Measurements from ENCODE around the gene CCDC54.

Gene CCDC54

GRCh38 chr3:107394502-107394901 lies 17.3 kb downstream of the CCDC54 start:
- DNase-seq (ENCODE audit: low read depth): no peak

DNA sequence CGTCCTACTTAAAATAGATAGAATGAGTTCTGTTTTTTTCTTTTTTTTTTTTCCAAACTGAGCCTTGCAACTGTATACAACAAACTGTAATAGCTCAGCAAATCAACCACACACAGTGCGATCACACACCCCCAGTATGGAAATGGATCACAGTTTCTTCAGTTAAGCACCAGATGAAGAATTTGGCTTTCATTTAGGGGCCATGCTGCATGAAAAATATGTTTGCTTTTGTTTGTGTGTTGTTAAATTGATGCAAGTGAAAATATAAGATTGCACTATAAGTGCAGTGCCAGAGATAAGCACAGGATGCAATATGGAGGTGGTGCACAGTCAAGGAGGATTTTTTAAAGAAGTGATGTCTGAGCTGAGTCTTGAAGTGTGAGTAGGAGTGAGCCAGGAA lies 17.8 kb downstream of the CCDC54 start:
- DNase-seq (ENCODE audit: low read depth): no peak

DNA sequence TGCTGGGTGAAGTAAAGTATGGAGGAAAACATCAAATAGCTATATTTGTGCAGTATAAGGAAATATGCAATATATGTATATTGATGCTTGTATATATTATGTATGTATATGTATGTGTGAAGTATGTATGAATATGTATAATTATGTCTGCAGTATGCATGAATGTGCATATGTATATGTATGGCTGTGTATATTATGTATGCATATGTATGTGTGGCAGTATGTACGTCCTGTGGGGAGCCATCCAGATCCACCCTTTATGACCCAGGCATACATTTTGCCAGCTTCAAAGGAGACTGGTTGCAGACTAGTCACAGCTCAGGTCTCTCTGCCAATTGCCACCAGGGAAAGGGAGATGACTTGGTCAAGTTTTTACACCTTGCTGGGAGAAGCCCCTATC lies 24.1 kb downstream of the CCDC54 start:
- DNase-seq (ENCODE audit: low read depth): no peak

DNA sequence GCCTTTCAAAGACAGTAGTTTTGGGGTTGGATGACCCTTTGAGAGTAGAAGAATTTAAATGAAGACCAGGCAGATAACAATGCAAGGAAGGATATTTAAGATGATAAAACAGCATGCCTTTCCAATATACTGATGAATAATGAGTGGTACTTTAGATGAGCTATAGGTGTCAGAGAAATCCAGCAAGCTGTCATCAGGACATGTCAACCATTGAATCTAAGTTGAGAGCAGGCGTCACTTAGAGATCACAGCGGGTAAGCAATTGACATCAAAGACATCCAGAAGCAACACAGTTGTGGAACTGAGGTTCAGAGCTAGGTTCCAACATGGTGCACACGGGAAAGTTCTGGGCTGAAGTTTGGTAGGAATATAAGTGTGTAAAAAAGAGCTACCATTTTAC lies 25.0 kb downstream of the CCDC54 start:
- no peak for DNase-seq (ENCODE audit: low read depth)

DNA sequence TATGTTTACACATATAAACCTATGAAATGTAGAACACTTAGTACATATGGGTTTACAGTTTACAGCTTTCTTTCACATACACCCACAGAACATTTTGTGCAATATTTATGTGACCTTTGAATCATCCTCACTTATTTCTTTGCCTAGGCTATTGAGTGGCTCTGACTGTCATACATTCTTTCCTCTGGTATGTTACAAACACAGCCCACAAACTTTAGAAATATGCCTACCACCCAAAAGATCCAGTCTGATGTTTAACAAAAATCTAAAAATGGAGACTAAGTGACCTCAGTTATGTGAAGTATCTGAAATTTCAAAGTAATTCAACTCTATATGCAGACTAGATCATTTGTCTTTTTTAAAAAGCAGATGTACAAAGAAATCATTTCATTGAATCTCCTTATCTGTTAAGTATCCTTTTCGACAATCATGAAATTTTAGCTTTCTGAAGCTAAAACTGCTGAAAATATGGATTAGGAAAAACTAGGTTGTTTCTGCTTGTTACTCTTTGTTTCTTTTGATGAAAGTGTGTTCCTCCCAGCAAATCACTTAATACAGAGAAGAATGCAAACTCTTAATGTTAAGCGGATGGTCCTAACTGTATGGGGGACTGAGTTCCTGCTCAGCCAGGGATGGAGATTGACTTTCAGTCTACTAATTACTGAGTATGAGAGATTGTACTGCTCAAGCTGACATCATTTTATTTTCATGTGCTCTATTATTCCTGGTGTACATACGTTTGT lies 27.7 kb downstream of the CCDC54 start:
- DNase-seq (ENCODE audit: low read depth): peak; percentile 28

- DNase-seq (ENCODE audit: low read depth): no peak
Observed at GRCh38 chr3:107407355-107407754, 30.1 kb downstream of the CCDC54 start.

DNA sequence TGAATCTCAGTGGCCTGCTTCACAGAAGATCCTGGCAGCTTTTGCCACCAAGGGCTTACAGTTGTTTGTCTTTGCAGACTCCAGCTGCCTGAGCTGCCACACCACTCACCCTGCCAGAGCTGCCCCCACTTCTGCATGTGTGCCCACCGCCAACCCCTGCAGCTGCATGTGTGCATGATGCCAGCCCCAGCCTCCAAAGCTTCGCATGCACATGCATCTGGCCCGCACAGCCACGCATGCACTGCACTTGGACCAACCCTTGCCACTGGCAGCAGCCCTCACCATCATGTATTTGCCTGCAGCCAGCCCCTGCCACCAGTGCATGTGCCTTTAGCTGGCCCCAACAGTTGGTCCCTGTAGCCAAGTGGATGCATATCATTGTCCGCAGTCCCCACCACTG lies 31.3 kb downstream of the CCDC54 start:
- no peak for DNase-seq (ENCODE audit: low read depth)

- DNase-seq (ENCODE audit: low read depth): no peak
Observed at GRCh38 chr3:107409365-107409764, 32.1 kb downstream of the CCDC54 start.

- DNase-seq (ENCODE audit: low read depth): no peak
Observed at GRCh38 chr3:107410606-107411005, 33.4 kb downstream of the CCDC54 start.

GRCh38 chr3:107411056-107411455 lies 33.8 kb downstream of the CCDC54 start:
- DNase-seq (ENCODE audit: low read depth): no peak

DNA sequence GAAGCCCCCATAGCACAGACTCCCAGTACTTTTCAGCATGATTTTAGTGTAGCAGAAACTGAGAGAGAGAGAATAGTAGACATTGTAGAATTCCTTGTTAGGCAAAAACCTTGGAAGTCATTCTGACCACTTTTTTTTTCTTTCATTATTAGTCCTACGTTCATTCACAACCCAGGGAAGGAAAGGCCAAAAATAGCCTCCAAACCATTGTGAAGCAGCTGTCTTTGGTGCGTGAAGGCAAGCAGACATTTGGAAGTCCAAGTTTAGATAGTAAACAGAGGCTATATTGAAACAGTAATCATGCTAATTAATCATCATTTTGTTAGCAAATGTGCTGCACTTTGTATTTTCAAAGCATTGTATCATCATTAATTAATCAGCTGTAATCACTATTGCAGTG lies 34.5 kb downstream of the CCDC54 start:
- no peak for DNase-seq (ENCODE audit: low read depth)

DNA sequence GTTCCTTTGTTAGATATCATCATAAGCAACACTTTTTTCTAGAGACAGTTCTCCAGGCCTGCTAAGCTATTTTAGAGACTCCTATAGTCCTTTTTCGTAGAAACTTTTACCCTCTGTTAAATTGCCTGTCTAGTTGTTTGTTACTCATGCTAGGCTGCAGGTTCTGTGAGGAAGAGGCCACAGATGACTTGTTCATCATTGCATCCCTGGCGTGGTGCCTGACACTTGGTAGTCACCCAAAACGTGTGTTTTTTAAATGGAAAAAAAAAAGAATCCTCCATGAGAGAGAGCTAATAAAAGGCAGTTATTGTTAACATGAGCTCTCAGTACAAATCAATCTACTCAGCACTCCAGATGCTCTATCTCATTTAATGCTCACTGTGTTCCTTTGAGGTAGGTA lies 35.1 kb downstream of the CCDC54 start:
- DNase-seq (ENCODE audit: low read depth): no peak

GRCh38 chr3:107413264-107413663 lies 36.0 kb downstream of the CCDC54 start:
- no peak for DNase-seq (ENCODE audit: low read depth)

- DNase-seq (ENCODE audit: low read depth): no peak
Observed at GRCh38 chr3:107414325-107414964, 37.2 kb downstream of the CCDC54 start.

DNA sequence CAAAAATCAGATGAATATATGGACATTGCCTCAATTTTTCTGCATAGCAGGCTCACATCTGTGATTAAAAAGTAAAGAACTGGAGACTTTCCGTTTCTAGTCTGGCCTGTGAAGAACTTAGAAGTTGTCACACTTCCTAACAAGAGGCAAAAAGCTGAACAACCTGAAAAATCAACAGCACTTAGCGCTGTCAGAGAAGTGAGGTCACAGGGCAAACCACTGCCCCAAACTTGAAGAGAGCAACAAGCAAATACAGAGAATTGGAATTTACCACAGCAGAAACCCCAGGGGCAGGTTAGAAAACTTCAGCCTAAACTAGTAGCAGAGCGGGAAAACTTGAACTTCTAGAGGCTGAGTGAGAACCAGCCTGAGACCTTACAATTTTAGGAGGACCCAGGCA lies 38.9 kb downstream of the CCDC54 start:
- DNase-seq (ENCODE audit: low read depth): no peak

- DNase-seq (ENCODE audit: low read depth): no peak
Observed at GRCh38 chr3:107416886-107417285, 39.6 kb downstream of the CCDC54 start.

- DNase-seq (ENCODE audit: low read depth): peak; percentile 65
Observed at GRCh38 chr3:107421170-107421792, 44.0 kb downstream of the CCDC54 start.

- no peak for DNase-seq (ENCODE audit: low read depth)
Observed at GRCh38 chr3:107421881-107422280, 44.6 kb downstream of the CCDC54 start.

DNA sequence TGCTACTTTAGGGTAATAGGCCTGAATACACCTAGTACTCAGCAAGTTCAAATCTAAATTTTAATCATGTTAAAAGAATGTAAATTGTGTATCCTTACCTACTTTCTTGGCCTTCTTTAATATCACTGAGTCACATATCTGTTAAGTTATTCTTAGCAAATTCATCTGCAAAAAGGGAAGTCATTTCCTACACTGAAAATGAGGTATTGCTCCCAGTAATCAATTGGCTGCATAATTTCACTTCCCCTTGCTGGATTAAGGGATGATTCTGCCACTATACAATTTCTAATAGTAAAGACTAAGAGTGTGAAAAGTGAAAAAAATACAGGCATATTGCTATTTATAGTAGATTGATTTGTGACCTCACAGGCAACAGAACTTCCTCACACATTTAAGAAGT lies 47.8 kb downstream of the CCDC54 start:
- DNase-seq (ENCODE audit: low read depth): no peak

DNA sequence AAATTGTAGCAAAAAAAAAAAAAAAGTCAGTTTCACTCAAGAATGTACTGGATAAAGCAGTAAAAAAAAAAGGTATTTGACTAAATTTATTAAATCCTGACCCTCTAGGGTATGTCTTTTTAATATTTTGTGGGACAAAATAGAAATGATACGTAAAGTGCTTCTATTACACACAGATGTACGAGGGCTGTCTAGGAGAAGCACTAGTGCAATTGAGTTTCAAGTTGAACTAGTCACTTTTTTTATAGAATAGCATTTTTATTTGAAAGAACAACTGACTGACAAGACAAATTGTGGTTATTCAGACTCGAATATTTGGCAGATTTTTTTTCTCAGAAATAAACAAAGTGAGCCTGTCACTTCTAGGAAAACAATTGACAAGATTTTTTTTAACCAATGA lies 49.0 kb downstream of the CCDC54 start:
- no peak for DNase-seq (ENCODE audit: low read depth)
